Astrocyte (in vitro differentiated cells and primary cell): Measurements from ENCODE around the gene RENBP.

Experiments
- CTCF ChIP-seq: IDR thresholded peaks from 2 replicates; pipeline ENCODE4 v1.5.1; 2011; ENCODE audit warnings: low read depth, mild to moderate bottlenecking, inconsistent platforms, low read length, moderate library complexity; ENCODE audit not compliant: insufficient read depth
- EZH2 ChIP-seq: IDR thresholded peaks from 2 replicates; pipeline ENCODE4 v1.6.1; 2012; ENCODE audit warnings: mild to moderate bottlenecking, low read length, inconsistent platforms; ENCODE audit not compliant: insufficient read depth

GRCh38 chrX:153993978-153994377, 49.5 kb upstream of the RENBP start:
- TF ChIP-seq EZH2 (no peak), CTCF (no peak)
